Measurements from ENCODE around the gene UBXN11.

The UBXN11 gene

GRCh38 chr1:26283871-26284596 lies 22.4 kb downstream of the UBXN11 start:
- no peak for FAIRE-seq

GRCh38 chr1:26283279-26283853 lies 23.1 kb downstream of the UBXN11 start:
- FAIRE-seq: no peak

GRCh38 chr1:26282401-26282918 lies 24.0 kb downstream of the UBXN11 start:
- FAIRE-seq: no peak

- no peak for FAIRE-seq
Measured at GRCh38 chr1:26281971-26282370, 24.5 kb downstream of the UBXN11 start.

DNA sequence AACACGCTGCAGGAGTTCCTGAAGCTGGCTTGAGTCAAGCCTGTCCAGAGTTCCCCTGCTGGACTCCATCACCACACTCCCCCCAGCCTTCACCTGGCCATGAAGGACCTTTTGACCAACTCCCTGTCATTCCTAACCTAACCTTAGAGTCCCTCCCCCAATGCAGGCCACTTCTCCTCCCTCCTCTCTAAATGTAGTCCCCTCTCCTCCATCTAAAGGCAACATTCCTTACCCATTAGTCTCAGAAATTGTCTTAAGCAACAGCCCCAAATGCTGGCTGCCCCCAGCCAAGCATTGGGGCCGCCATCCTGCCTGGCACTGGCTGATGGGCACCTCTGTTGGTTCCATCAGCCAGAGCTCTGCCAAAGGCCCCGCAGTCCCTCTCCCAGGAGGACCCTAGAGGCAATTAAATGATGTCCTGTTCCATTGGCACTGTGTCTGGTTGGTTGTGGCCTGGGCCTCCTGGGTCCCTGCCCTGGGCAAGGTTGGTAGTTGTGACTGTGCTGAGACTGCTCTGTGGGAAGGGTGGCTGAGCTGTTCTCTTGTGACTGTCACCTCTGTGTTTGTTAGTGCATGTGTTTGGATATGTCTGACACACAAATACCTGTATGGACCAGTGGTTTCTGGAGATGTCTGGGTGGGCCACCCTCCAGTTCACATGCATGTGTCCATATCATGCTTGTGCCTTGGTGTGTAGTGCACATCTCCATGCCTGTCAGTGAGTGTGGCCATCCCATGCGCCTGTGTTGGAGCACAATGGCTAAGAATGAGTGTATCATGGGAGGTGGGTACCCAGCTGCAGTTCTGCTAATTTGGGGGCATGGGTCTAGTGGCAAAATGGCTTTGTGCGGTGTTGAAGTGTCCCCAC lies 25.1 kb downstream of the UBXN11 start:
- FAIRE-seq: no peak

- no peak for FAIRE-seq
Measured at GRCh38 chr1:26280333-26281042, 25.9 kb downstream of the UBXN11 start.

DNA sequence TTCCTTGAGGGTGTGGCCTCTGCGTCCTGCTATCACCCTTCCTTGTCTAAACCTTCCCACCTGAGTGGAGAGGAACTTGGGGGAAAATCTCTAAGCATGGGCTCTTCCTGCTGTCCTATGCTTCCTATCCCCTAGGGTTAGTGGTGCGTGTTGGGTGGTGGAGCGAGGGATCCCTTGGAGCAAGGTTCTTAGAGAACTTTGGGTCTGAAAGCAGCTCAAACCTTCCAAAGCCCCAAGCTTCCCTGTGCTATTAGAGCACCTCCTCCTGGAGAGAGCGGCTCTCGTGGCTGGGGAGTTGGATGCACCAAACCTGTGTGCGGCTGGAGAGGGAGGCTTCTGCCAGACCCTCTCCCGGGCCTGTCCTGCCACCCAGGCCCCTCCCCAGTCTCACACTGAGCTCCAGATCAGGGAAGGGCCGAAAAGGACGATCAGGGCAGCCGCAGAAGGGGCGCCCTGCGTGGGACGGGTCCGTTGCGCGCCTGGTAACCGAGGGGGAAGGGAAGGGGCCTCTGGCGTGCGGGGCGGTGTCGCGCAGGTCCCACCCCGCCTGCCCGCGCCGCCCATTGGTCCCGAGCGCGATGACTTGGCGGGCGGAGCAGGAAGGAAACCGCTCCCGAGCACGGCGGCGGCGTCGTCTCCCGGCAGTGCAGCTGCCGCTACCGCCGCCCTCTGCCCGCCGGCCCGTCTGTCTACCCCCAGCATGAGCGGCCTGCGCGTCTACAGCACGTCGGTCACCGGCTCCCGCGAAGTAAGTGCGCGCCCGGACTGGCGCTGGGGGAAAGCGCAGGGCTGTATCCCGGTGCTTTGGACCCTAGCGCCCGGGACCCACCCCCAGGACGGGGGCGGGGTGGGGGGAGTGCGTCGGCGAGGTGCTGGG lies 26.7 kb downstream of the UBXN11 start, which contains the start of gene SH3BGRL3:
Gene SH3BGRL3 (plus strand): TSS at position 631 of the 877 bp plus-strand sequence. CDS start 70 bp downstream, at position 701.
- no peak for FAIRE-seq

DNA sequence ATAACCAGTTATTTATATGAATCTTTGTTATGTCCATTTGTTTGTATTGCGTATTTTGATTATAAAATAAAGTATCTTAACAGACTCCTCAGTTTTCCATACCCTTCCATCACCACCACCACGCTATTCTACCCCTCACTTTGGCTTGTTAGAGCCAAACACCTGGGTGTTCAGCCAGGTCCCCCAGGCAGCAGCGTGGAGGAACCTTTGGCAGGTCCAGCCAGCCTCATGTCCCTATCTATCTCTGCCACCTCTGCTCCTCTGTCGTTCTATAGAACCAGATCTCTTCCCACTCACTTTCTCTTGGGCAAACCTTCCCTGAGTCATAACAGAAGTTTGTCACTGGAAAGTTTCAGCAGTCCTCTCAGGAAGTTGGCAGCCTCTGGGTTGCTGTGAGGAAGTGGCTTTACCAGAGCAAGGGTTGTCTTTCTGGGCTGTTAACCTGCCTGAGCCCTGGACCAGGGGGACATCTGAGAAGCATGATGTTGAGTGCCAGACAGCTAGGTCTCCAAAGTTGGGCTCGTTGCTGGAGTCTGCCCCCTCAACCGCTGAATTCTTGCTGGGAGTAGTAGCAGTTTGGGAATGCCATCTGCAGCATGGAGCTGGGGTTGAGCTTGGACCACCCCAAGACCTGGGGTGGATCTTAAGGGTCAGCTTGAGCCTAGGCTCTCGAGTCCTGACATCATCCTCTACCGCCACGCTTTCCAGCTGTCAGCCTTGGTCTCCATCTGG lies 27.5 kb downstream of the UBXN11 start:
- no peak for FAIRE-seq

- FAIRE-seq: no peak
Measured at GRCh38 chr1:26278303-26278702, 28.1 kb downstream of the UBXN11 start.

DNA sequence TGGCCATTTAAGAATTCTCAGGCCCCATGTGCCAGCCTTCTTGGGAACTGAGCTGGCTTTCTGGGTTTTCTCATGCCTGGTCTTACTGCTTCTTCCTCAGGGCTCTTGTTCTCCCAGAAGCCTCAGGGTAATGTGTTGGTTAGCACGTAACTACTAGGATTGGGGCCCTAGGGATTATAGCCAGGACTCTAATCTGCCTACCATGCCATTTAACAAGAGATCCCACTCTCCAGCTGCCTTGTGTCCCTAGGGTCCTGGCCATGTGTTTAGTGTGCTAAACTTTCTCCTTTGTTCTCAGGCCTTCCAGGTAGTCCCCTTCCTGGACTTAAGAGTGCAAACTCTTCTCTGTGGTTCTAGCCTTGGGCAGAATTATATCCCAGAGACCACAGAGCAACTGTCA lies 28.7 kb downstream of the UBXN11 start:
- FAIRE-seq: no peak

DNA sequence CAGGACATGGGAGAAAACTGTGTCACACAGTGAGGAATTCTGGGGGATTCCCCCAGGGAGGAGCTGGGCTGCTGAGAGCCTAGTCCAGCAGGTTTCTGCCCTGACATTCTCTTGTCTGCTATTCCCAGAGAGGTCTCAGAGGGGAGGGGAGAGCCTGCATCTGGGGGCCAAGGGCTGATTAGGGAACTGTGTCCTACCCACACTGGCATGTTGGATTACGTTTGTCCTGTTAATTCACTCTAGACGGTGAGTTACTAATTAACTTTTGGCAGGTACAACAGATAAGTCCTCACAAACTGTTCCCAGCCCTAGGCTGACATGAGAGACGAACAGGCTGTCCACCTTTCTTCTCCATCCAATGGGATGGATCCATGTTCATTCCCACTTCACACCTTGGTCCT lies 29.2 kb downstream of the UBXN11 start:
- no peak for FAIRE-seq

- FAIRE-seq: no peak
Measured at GRCh38 chr1:26276432-26276838, 30.0 kb downstream of the UBXN11 start.

DNA sequence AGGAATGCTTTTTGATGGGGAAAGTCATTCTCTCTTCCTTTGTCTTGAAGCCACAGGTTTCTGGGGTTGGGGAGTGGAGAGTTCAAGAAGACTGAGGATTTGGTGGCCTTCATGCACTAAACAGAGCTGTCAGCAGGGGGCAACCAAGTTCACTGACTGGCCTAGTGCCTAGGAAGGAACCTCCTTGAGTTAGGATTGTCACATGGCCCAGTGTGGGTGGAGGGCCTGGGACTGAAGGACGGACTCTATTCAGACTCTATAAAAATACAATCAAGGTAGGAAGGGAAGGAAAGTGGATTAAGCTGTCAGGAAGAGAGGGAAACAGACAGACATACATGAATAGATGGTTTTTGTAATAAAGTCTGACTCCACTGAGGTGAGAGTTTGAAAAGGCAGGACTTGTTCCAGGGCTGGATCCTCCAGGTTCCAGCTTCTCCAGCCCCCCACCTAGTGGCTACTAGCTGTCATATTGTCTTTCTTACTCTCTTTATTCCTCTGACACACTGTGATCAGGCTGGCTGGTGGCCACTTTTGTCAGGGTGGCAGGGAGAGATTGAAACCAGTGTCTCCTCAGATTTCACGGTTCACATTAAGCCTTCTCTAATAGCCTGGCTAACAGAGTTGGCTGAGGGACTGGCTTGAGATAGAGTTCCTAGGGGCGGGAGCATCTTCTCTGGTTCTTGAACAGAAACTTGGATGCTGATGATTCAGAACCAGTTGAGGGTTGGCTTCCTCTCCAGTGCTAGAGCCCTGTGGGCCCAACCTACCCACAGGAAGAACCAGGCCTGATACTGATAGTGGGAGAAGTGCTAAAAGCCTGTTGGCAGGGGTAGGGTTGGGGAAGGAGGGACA lies 30.6 kb downstream of the UBXN11 start:
- FAIRE-seq: peak; percentile 29

GRCh38 chr1:26274801-26275425 lies 31.5 kb downstream of the UBXN11 start:
- FAIRE-seq: no peak

DNA sequence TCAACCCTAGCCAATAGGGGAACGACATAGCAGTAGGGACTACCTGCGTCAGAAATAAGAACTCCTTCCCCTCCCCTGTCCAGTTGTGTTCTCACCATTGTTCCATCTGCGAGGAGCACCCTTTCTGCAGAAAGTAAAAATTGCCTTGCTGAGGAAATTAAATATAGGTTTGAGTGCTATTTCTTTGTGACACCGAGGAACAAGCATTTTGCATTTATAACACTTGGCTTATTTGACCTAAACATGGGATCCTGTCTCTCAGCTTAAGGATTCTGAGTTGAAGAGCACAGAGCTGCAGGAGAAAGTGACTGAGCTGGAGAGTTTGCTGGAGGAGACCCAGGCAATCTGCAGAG lies 37.3 kb downstream of the UBXN11 start:
- FAIRE-seq: no peak

GRCh38 chr1:26268290-26269197 lies 37.9 kb downstream of the UBXN11 start:
- FAIRE-seq: no peak

DNA sequence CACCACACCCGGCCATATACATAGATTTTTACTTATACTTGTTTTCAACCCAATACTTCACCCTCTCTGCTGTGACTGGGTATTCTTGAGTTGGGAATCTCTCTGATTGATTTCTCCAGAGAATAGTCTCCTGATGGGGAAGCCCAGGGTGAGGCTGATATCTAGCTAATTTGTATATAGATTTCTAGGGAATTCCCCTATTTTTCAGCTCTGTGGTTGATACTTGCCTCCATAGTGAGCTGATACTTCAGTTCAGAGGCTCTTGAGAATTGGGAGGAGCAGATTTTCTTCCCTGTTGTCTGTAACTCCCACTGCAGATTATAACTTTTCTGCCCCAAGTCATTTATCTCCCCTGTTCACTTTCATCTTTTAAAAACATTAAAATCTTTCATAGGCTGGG lies 41.0 kb downstream of the UBXN11 start:
- no peak for FAIRE-seq

DNA sequence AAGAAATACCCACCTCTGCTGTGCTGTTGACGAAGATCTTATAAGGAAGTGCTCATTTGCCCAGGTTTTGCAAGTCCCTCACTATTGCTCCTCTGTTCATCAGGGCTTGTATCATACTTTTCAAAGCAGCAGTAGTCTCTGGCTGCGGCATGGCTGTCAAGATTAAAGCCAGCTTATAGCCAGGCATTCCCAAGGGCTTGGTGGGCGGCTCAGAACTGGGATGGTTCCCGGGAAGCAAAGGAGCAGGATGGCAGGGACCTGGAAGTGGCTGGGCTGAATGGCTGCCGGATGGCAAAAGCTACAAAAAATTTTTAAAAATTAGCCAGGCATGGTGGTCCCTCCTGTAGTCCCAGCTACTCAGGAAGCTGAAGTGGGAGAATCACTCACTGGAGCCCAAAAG lies 43.2 kb downstream of the UBXN11 start:
- no peak for FAIRE-seq

GRCh38 chr1:26259578-26259977 lies 46.9 kb downstream of the UBXN11 start:
- no peak for FAIRE-seq
